ENCODE measurements around the gene DCAF11.

Gene DCAF11

GRCh38 chr14:24123424-24124417, 9.1 kb downstream of the DCAF11 start:
- peak; percentile 20 for DNase-seq

- no peak for DNase-seq
Measured at GRCh38 chr14:24126939-24127338, 12.4 kb downstream of the DCAF11 start.

- no peak for DNase-seq
Measured at GRCh38 chr14:24127673-24128072, 13.1 kb downstream of the DCAF11 start.

GRCh38 chr14:24129410-24129998, 14.9 kb downstream of the DCAF11 start:
- no peak for DNase-seq

- DNase-seq: no peak
Measured at GRCh38 chr14:24130380-24130716, 15.8 kb downstream of the DCAF11 start, which contains the start of gene FITM1. TSS of gene FITM1 (plus strand) at chr14:24130659. CDS start at chr14:24131564, 905 bp downstream.

- DNase-seq: no peak
Measured at GRCh38 chr14:24130717-24131548, 16.4 kb downstream of the DCAF11 start.

- no peak for DNase-seq
Measured at GRCh38 chr14:24131549-24131966, 17.0 kb downstream of the DCAF11 start.

- DNase-seq: peak; percentile 18
Measured at GRCh38 chr14:24132061-24132685, 17.6 kb downstream of the DCAF11 start.

GRCh38 chr14:24132976-24133375, 18.4 kb downstream of the DCAF11 start:
- no peak for DNase-seq

GRCh38 chr14:24133735-24134134, 19.2 kb downstream of the DCAF11 start:
- no peak for DNase-seq

GRCh38 chr14:24135584-24135833, 20.9 kb downstream of the DCAF11 start:
- DNase-seq: no peak

GRCh38 chr14:24135834-24136683, 21.5 kb downstream of the DCAF11 start, which contains the start of gene PSME1:
TSS of gene PSME1 (plus strand) at chr14:24136194. CDS start at chr14:24136263, 69 bp downstream.
- peak; percentile 91 for DNase-seq

GRCh38 chr14:24136684-24137528, 22.3 kb downstream of the DCAF11 start:
- DNase-seq: no peak

GRCh38 chr14:24137529-24138395, 23.2 kb downstream of the DCAF11 start:
- no peak for DNase-seq

GRCh38 chr14:24138396-24139271, 24.1 kb downstream of the DCAF11 start:
- DNase-seq: no peak

- no peak for DNase-seq
Measured at GRCh38 chr14:24139272-24139934, 24.8 kb downstream of the DCAF11 start.

- peak; percentile 99 for DNase-seq
Measured at GRCh38 chr14:24141097-24141880, 26.7 kb downstream of the DCAF11 start, which contains the start of gene EMC9. TSS of gene EMC9 (minus strand) at chr14:24141591. CDS start at chr14:24141304, 287 bp downstream.

Data from CD4-positive, alpha-beta T cell treated with Interleukin-15 for 1 hour (primary cell).